NCI-H2196 (cell line): ENCODE results near the gene MCU.

Experiments
- DNase-seq: peaks from one replicate; lab custom pipeline; 2025; ENCODE audit not compliant: unreplicated experiment; lab: John Stamatoyannopoulos, UW

The MCU gene

GRCh38 chr10:72800741-72801092, 108.8 kb downstream of the MCU start:
- DNase-seq, result no peak

- DNase-seq, result no peak
Measured at GRCh38 chr10:72801263-72801868, 109.4 kb downstream of the MCU start.

DNA sequence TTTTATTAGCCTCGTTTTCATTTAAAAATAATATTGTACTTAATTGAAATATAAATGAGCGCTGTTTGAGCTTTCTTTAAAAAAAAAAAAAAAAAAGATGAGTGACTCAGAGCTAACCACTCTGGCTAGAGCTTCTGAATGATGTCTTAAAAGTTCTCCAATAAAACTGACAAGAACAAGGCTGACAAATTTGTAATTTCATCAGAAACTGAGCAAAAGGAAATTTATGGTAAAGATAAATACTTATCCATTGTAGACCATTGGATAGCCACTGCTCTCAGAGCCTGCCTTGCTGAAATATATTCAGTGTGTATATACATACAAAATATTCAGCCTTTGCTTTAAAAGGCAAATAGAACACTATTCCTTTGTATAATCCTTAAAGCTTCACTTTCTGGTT, 110.4 kb downstream of the MCU start:
- no peak for DNase-seq

DNA sequence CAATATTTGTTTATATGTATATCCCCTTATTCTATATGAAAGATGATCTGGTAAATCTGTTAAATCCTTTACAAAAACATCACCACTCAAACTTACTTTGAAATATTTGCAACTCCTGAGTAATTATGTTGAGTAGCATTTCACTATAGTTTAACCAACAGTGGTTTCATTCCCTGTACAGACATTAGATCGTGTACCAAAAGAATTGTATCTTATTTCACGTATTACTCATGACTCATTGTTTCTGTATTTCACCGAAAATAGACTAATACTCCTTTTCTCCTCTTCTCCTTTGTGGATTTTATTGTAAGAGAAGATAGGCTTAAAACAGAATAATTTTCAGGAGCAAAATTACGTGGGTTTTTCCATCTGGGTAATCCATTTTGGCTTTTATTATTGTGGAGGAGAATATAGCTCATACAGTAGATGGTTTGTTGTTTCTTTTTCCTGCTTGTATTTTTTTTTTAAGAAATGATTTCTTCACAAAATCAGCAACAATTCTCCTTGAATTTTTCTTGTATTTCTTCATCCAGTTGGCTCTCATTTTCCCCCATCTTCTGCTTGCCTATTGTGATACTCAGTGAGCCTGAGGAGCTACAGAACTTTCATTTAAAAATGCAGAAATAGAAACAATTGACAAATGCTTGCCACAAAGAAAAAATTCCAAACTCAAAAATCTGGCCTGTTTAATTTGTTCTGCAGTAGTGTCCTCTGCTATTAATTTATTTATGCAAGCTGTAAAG, 111.0 kb downstream of the MCU start:
- DNase-seq, result no peak

DNA sequence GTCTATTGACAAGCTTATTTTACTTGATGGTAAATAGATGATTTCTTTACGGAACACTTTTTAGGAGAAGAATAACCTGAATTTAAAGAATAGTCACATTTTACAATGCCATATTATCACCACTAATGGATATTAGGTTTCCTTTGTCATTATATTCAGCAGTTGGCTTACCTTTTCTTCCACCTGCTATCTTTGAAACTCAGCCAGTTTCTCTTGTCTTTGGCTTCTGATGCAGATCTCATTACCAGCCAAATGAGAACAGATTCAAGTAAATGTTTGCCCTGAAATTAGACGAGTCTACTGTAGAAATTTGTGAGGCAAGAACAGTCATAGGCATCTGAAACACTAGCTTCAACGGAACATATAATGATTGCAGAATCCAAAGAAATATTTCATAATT, 116.1 kb downstream of the MCU start:
- peak; percentile 68 for DNase-seq

GRCh38 chr10:72809006-72809405, 117.1 kb downstream of the MCU start:
- DNase-seq, result no peak

DNA sequence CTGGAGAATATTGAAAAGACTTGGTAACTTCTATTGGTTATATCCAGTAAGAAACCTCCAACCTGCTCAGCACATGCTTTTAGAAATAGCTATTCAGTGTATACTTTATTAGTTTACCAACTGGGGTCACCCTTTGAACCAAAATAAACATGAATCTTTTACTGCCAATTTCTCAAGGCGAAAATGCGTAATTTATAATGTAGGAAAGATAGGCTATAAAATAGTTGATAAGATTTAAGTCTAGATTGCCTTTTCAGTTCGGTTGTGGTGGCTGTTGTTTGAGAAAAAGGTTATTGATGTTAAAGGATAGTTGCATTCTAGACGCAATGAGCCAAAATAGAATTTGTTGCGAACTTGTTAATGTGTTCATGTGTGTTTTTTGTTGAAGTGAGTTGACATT, 119.0 kb downstream of the MCU start:
- no peak for DNase-seq

DNA sequence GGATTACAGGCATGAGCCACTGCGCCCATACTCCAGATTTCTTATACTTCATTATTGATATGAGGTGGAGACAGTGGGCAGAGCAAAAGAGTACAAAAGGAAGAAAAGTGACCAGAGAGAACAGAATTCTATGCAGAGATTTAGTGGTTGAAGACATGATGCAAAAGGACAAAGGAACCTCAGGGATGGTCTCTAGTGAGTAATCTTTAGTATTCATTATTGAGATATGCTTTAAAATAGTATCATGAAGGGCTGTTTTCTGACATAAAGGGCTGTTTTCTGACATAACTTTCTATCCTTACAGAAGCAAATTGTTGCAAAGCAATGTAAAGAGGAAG, 120.4 kb downstream of the MCU start:
- DNase-seq, result no peak

- no peak for DNase-seq
Measured at GRCh38 chr10:72812753-72813430, 120.9 kb downstream of the MCU start.

DNA sequence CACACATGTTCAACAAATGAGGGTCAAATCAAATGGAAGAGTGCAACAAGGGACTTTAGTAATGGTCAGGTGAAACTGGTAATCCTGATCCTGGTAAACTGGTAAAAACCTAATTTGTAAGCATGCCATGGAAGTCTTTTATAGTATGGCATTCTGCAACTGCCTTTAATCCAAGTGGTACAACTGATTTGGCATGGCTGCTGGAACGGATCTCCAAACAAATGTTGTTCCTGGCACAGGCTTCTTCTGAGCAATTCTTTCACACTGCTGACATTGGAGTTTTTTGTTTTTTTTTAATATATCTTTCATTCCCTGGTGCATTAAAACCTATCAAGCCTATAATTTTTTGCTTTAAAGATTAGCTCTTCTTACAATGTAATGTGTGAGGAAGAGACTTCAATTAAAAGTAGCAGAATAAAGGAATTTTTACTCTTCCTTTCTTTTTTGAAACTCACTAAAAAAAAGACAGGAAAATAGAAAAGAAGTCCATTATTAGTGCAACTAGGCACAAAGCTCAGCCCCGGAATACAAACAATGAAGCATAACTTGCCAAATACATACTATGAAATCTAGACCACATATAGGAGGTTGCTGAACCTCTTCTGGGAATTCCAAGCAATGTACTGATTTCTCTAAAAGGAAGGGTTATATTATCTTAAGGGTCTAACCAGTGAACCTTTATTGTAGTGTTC, 122.3 kb downstream of the MCU start:
- no peak for DNase-seq

- no peak for DNase-seq
Measured at GRCh38 chr10:72816565-72816964, 124.6 kb downstream of the MCU start.

DNA sequence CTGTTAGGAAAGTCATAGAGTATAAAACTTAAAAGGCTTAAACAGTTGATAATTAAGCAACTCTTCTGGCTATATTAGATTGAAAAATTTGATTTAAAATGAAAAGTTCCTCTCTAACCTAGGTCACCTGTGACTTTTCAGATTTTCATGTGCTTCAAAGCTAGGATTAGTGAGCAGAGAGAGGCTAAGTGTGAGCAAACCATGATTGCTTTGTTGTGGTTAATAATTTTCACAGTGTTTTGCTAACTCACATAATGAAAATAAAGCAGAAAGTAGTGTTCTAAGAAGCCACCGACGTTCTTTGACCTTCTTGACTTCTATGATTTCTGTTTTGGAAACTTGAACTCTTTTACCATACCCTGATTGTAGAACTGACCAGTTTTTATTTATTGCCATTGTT, 126.1 kb downstream of the MCU start:
- no peak for DNase-seq

- DNase-seq, result no peak
Measured at GRCh38 chr10:72819053-72819452, 127.1 kb downstream of the MCU start.

GRCh38 chr10:72821606-72822005, 129.7 kb downstream of the MCU start:
- DNase-seq, result no peak

GRCh38 chr10:72822342-72822986, 130.5 kb downstream of the MCU start:
- no peak for DNase-seq

- no peak for DNase-seq
Measured at GRCh38 chr10:72825163-72825562, 133.2 kb downstream of the MCU start.

DNA sequence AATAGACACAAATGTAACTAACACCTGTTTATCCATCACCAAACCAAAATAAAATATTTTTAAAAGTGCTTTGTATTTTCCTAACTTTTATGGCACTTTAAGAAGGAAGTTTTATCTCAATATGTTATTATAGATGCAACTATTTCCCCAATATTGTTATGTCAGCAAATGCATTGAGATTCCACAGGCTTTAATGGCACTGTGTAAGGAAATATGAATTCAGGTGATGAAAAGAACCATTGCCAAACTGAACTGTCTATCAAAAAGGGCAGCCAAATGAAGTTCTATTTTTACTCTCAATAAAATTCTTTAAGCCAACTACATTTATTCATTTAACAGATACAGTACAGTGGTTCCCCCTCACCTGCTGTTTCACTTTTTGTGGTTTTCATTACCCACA, 134.4 kb downstream of the MCU start:
- no peak for DNase-seq

DNA sequence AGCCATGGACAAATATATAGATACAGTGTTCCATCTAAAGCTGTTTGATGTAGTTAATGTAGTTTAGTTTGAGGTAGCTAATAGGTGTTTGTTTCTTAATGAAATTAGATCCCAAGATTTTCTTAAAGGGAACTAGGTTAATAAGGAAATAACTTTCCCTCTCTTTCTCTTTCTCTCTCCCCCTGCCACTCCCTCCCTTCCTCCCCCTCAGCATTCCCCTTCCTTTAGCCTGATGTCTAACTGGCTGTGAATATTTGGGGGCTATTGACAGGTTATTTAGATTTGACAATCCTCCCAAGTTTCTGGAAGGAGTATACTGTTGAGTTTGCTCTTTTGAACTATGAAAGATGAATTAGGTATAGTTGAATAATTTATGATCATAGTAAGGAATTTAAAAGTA, 136.4 kb downstream of the MCU start:
- no peak for DNase-seq

DNA sequence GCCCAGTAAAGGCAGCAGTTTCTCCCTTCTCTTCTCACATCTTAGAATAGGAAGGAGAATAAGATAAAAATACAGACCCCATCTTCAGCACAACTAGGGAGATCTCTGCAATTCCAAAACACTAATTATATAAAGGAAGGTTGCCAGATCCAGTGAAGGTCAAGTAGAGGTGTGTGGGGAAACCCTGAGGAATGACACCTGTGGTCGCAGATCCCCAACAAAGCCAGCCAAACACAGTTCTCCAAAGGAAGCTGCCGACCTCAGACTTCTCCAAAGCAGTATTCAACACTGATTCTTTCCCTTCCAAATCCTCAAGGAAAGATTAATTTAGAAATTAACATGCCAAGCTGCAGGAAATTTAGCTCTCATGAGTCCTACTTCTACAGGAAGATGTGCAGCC, 138.7 kb downstream of the MCU start:
- DNase-seq, result no peak

GRCh38 chr10:72831696-72832409, 139.9 kb downstream of the MCU start:
- no peak for DNase-seq

DNA sequence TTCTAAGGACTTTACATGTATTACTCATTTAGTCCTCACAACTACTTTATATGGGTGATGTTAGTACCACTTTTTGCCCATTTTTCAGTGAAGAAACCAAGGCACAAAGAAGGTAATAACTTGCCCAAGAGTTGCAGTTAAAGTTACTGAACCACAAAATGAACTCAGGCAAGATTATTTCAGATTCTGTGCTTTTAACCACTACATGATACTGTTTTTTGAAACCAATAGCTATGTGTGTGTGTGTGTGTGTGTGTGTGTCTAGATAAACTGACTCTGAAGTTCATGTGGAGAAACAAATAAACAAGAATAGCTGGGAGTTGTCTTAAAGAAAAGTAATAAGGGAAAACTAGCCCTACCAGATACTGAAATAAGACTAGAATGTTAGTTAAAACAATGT, 140.8 kb downstream of the MCU start:
- DNase-seq, result no peak
